ENCODE results near the gene TSPOAP1.

DNA sequence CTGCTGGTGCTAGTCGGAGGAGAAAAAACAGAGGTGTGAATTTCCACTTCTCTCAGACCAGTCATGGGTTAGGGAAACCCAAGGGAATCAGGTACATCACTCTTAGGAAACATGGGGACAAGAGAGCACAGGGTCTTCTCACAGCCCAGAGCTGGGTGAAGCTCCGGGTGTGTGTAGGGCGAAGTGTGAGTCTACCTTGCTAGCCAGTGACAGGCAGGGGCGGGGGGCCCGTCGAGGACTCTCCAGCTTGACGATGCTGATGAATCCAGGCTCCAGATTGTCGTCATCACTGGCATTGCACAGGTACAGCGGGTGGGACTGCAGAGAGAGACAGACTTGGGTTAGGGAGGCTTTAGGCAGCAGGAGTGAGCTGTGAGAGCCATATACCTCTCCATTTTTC lies 42.1 kb upstream of the TSPOAP1 start:
- TF ChIP-seq, protein P1, sequence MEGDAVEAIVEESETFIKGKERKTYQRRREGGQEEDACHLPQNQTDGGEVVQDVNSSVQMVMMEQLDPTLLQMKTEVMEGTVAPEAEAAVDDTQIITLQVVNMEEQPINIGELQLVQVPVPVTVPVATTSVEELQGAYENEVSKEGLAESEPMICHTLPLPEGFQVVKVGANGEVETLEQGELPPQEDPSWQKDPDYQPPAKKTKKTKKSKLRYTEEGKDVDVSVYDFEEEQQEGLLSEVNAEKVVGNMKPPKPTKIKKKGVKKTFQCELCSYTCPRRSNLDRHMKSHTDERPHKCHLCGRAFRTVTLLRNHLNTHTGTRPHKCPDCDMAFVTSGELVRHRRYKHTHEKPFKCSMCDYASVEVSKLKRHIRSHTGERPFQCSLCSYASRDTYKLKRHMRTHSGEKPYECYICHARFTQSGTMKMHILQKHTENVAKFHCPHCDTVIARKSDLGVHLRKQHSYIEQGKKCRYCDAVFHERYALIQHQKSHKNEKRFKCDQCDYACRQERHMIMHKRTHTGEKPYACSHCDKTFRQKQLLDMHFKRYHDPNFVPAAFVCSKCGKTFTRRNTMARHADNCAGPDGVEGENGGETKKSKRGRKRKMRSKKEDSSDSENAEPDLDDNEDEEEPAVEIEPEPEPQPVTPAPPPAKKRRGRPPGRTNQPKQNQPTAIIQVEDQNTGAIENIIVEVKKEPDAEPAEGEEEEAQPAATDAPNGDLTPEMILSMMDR (conservative IDR thresholded peaks at IDR 0.05 in 1 of 2, IDR thresholded peaks at IDR 0.05 in 1 of 2; ENCODE audit: extremely low read depth in 1 of 2, insufficient read depth in 1 of 2, low read depth in 1 of 2, low read length in 2 of 2) = no peak
- TF ChIP-seq EZH2 (IDR thresholded peaks at IDR 0.05; ENCODE audit: borderline replicate concordance, low read length) = no peak

Measured in mammary epithelial cell (primary cell).